Muscle layer of duodenum (tissue), 2 donors: ENCODE measurements around the gene HMGN4.
"Not testable (repeated sequence)": the region's sequence is repeated elsewhere in the genome, so short reads cannot be mapped to it uniquely, and the experiment has no call there.

Source experiments
- H3K27ac ChIP-seq: one replicate; pipeline ENCODE4 v1.7.0; 2013; ENCODE audit warnings: mild to moderate bottlenecking, low read length
- H3K27me3 ChIP-seq: one replicate; pipeline ENCODE4 v1.7.0; 2013; ENCODE audit warnings: low read depth, mild to moderate bottlenecking, control low read depth, low read length
- H3K36me3 ChIP-seq, 2 donors: one replicate each; pipeline ENCODE4 v1.7.0; 2013; ENCODE audit warnings: low read length in 2 of 2, control low read depth in 1 of 2, mild to moderate bottlenecking in 1 of 2; ENCODE audit not compliant: insufficient read depth in 2 of 2, control insufficient read depth in 1 of 2
- H3K4me1 ChIP-seq, 2 donors: one replicate each; pipeline ENCODE4 v1.7.0; 2013; ENCODE audit warnings: low read length in 2 of 2, mild to moderate bottlenecking in 2 of 2, control low read depth in 1 of 2, moderate library complexity in 1 of 2; ENCODE audit not compliant: insufficient read depth in 2 of 2, control insufficient read depth in 1 of 2
- H3K4me3 ChIP-seq, 2 donors: one replicate each; pipeline ENCODE4 v1.7.0; 2013; ENCODE audit warnings: low read length in 2 of 2, low read depth in 1 of 2, mild to moderate bottlenecking in 1 of 2
- H3K9me3 ChIP-seq, 2 donors: one replicate each; pipeline ENCODE4 v1.7.0; 2013; ENCODE audit warnings: low read length in 2 of 2, control low read depth in 1 of 2, mild to moderate bottlenecking in 1 of 2; ENCODE audit not compliant: control insufficient read depth in 1 of 2
- donor health status: healthy.

HMGN4 gene

DNA sequence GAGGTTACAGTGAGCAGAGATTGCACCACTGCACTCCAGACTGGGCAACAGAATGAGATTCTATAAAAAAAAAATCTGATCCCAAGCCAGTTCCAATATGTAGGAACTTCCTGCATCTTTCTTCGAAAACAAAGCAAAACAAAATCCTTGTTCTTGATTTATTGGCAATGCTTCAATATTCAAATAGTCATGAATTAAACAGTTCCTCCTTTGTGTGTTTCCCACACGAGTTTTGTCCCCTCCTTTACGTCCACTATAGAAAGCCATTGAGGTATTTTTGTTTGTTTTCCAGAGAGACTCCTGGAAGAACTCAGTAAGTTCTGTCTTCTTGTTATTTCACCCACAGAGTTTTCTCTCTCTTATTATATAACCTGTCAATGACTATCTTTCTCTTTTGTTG is 30.5 kb upstream of the HMGN4 start:
- H3K36me3 ChIP-seq, result no peaks in the 10 kb centered on the region
- no peaks in the 10 kb centered on the region for H3K27me3 ChIP-seq
- no peak overlapping the region for H3K27ac ChIP-seq
- H3K4me3 ChIP-seq, result no peak overlapping the region
- no peaks in the 10 kb centered on the region for H3K4me1 ChIP-seq
- no peaks in the 10 kb centered on the region for H3K9me3 ChIP-seq

DNA sequence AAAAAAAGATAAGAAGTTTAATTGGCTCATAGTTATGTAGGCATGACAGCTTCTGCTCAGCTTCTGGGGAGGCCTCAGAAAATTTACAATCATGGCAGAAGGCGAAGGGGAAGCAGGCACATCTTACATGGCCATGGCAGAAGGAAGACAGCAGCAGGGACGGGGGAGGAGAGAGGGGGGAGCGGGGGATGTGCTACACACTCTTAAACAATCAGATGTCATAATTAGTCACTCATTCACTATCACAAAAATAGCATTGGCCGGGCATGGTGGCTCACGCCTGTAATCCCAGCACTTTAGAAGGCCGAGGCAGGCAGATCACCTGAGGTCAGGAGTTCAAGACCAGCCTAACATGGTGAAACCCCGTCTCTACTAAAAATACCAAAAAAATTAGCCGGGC is 27.1 kb upstream of the HMGN4 start:
- not testable (repeated sequence) for H3K4me1 ChIP-seq, H3K9me3 ChIP-seq, H3K27me3 ChIP-seq, H3K4me3 ChIP-seq, H3K27ac ChIP-seq, H3K36me3 ChIP-seq

DNA sequence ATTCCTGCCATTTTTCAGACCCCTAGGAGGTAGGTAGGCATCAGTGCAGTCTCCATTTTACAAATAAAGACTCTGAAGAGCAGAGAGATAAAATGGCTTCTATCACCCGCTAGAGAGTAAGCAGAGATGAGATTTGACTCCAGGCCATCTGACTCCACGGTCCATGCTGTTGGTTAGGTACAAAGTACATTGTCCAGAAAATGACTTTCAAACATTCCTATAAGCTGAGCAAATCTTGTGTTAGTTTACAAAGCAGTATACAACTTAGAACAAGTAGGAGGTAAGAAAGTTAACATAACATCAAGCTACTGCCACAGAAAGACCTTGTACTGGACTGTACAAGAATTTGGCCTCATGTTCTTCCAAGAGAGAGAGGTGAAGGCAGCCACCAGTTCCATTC is 23.2 kb upstream of the HMGN4 start:
- H3K4me1 ChIP-seq, result no peaks in the 10 kb centered on the region
- no peak overlapping the region for H3K4me3 ChIP-seq
- H3K9me3 ChIP-seq, result no peaks in the 10 kb centered on the region
- H3K27me3 ChIP-seq, result no peaks in the 10 kb centered on the region
- no peak overlapping the region for H3K27ac ChIP-seq
- no peaks in the 10 kb centered on the region for H3K36me3 ChIP-seq

DNA sequence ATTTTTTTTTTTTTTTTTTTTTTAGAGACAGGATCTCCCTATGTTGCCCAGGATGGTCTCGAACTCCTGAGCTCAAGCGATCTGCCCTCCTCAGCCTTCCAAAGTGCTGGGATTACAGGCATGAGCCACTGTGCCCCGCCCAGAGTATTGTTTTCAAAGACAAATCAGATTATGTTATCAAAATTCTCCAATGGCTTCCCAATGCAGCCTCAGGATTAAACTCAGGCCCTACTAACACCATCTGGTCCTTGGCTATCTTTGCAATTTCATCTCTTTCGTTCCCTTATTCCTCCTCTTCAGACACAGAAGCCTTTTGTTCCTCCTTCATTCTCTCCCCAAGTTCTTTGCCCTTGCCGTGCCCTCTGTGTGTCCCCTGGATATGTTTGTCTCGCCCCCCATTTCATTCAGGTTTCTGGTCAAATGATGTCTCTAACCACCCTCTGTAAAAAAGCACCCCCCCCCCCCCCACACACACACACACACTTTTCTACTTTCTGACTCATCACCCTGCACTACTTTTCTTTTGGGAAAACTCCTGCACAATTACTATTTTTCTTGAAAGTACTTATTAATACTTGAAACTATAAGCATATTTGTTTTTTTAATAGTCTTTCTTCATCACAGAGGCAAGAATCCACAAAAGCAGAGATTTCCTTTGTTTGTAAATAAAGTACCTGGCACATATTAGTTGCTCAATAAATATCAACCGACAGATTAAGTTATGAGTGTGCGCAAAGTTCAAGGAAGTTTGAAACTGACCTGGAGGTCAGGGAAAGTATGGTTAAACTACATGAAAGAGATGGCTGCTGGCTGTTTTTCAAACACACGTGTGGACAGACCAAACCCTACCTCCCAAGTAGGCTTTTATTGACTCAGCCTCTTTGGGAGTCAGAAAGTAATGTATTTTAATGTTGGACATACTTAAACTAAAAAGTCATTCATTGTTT is 21.4 kb upstream of the HMGN4 start:
- H3K4me3 ChIP-seq, result no peak overlapping the region
- no peaks in the 10 kb centered on the region for H3K27me3 ChIP-seq
- no peak overlapping the region for H3K27ac ChIP-seq
- no peaks in the 10 kb centered on the region for H3K36me3 ChIP-seq
- H3K9me3 ChIP-seq, result no peaks in the 10 kb centered on the region
- no peaks in the 10 kb centered on the region for H3K4me1 ChIP-seq

DNA sequence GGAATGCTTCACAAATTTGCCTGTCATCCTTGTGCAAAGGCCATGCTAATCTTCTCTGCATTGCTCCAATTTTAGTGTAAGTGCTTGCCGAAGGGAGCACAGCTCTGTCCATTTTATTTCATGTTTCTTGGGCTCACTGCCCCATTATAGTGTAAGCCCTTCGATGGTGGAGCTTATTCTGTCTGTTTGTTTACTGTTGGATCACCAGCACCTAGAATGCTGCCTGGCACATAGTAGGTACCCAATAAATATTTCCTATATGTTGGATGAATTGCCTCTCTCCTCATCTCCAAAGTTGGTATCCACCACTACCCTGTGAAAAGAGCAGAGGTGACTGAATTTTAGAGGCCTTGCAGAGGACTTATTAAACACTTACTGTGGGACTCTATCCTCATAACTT is 18.8 kb upstream of the HMGN4 start:
- H3K27ac ChIP-seq, result no peak overlapping the region
- no peaks in the 10 kb centered on the region for H3K27me3 ChIP-seq
- H3K36me3 ChIP-seq, result no peaks in the 10 kb centered on the region
- no peak overlapping the region for H3K4me3 ChIP-seq
- peaks cover 0 to 9% of the 10 kb centered on the region in 2 donors for H3K4me1 ChIP-seq
- no peaks in the 10 kb centered on the region for H3K9me3 ChIP-seq

DNA sequence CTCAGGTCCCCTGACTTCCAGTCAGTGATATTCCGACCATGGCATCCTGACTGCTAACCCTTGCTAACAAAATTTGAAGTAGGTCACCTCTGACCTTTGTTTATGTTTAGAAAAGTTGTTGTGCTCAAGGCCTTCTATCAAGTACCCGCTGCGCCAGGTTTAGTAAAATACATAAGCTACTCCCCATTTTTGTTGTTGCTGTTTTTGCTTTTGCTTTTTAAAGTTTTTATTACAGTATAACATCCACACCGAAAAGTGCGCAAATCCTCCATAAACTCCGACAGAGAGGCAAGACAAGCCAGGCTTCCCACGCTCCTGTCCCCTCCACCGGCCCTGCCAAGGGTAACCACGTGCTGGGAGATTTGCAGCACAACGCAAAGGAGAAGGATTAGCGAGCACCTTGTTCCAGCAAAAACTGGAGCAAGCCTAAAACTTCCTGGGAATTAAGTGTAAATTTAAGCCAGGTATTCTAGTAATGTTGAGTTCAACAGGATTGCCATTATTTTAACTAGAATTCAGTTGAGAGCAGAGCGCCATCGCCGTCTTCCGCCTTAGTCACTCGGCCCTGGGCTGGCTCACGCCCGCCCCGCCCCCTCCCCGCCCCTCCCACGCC is 17.8 kb upstream of the HMGN4 start:
- H3K4me3 ChIP-seq, result peak overlapping the region; percentile 64 to 76
- H3K27me3 ChIP-seq, result no peaks in the 10 kb centered on the region

DNA sequence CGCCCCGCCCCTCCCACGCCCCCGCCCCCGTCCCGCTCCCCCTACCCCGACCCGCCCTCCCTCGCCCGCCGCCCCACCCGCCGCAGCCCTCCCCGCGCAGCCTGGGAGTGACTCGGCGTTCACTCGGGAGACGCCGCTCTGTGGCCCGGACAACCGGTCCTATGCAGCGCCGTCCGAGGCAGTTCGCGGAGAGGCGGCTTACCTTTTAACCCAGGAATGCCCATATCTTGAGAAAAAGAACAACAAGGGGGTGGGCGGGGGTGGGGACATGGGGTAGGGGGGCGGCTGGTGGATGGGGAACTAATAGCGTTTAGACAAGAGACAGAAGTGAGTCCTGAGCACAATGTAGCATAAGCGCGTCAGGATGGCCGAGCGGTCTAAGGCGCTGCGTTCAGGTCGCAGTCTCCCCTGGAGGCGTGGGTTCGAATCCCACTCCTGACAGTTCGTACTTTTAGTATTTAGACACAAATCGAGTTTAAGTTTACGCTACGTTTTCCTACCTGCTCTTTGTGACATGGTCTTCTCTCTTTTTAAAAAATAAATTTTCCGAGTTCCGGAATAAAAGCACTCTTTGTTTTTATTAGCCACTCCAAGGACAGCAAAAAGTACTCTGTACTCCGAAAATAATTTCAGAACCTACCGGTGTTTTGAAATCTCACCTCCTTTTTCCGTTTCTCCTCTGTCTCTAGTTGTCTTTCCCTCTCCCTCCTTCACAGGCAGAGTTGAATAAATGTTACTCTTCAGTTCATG is 17.1 kb upstream of the HMGN4 start:
- Histone ChIP-seq H3K9me3 (no peaks in the 10 kb centered on the region), H3K27me3 (no peaks in the 10 kb centered on the region), H3K4me1 (peaks cover 0 to 9% of the 10 kb centered on the region in 2 donors), H3K4me3 (peak overlapping the region; percentile 72 to 84), H3K36me3 (no peaks in the 10 kb centered on the region), H3K27ac (peak overlapping the region; percentile 99)

More for the DNA sequence above, 17.8 kb upstream of the HMGN4 start:
- H3K36me3 ChIP-seq, result no peaks in the 10 kb centered on the region
- H3K4me1 ChIP-seq, result peaks cover 0 to 9% of the 10 kb centered on the region in 2 donors
- peak overlapping the region; percentile 96 for H3K27ac ChIP-seq
- no peaks in the 10 kb centered on the region for H3K9me3 ChIP-seq

DNA sequence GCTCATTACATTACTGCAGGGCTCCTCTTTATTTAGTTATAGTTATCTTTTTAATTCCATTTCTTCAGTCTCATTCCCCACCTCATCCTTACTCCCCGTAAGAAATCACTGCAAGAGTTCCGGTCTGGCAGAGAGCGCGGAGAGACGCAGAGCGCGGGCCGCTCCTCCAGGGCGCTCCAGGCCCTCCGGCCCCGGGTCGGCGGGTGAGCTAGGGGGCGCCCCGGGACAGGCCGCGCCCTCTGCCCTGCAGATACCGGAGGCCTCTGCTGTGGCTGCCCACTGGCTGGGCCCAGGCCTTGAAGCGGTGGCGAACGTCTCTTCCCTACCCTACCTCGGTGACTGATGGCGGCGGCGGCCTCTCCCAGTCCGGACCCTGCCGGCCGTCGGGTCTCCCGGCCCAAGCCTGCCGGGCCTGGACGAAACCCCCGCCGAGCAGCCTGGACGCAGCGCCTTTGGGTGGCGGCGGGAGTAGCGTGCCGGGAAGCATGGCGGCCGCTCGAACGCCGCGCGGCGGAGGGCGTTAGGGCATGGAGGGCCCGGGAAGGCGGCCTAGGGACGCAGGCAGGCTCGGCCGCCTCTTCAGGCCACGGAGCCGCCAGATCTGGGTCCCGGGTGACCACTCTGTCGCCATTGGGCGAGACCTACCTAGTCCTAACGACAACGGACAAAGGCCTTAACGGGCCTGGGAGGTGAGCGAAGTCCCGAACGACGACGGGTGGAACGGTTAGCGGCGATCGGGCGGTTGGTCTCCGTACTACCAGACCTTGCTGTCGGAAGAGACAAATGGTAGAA is 16.4 kb upstream of the HMGN4 start:
- H3K36me3 ChIP-seq, result no peaks in the 10 kb centered on the region
- H3K27ac ChIP-seq, result peak overlapping the region; percentile 99
- H3K4me3 ChIP-seq, result peak overlapping the region; percentile 72 to 84
- peaks cover 0 to 9% of the 10 kb centered on the region in 2 donors for H3K4me1 ChIP-seq
- H3K9me3 ChIP-seq, result no peaks in the 10 kb centered on the region
- no peaks in the 10 kb centered on the region for H3K27me3 ChIP-seq

DNA sequence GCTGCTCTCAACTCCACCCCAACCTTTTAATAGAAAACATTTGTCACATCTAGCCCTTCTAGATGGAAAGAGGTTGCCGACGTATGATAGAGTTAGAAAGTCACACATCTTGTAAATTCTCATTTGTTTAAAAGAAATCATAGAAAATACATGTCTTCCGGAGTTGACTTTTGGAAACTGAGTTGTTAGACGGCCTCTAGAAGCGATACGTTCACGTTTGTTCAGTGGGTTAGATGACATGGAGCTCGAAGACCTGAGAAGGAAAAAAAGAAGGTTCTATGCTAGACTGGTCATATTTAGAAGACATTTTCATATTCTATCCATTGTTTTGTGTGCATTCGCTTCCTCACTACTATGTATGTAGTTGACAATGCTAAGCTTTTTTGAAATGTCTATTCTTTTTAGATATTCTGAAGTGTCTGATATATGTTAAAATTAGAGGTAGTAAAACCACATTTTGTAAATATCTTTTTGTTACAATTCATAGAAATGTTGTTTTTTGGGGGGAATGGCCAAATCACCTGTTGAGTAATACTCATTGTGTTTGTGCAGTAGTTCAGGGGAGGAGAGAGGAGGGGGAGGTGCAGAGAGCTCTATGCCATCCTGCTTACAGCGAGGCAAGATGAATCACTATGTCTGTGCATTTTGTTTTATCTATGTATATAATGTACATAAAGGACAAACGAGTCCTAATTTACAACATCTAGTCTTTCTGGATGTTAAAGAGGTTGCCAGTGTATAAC is 15.5 kb upstream of the HMGN4 start:
- H3K36me3 ChIP-seq, H3K4me1 ChIP-seq, H3K9me3 ChIP-seq, H3K27me3 ChIP-seq: not testable (repeated sequence)
- Histone ChIP-seq H3K27ac (peak overlapping the region; percentile 99), H3K4me3 (peak overlapping the region in 1 of 2 donors; percentile 72)

DNA sequence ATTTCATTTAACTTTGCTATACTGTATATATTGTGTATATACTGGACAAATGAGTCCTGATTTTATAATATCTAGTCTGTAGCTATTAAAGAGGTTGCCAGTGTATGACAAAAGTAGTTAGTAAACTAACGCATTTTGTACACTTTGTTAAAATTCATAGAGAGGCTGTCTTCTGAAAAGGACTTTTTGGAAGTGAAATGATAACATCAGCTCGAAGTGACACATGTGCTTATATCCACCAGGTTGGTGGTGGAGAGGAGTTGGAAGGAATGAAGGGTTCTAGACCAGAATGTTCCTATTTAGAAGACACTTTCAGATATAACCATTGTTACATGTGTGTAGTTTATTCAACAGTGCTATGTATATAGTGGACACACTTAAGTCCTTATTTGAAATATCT is 13.9 kb upstream of the HMGN4 start:
- not testable (repeated sequence) for H3K27ac ChIP-seq, H3K4me3 ChIP-seq

More for the DNA sequence above, 13.9 kb upstream of the HMGN4 start:
- H3K4me1 ChIP-seq, H3K27me3 ChIP-seq, H3K36me3 ChIP-seq, H3K9me3 ChIP-seq: not testable (repeated sequence)
